ENCODE measurements around the gene BPIFB1. TPM values are rescaled to one million over a fixed set of nuclear protein-coding genes. Genes with fewer than 3 reads are reported as not detected.

Gene BPIFB1
- total and polyA plus RNA-seq, 3 experiments from 2014 or later: not detected

DNA sequence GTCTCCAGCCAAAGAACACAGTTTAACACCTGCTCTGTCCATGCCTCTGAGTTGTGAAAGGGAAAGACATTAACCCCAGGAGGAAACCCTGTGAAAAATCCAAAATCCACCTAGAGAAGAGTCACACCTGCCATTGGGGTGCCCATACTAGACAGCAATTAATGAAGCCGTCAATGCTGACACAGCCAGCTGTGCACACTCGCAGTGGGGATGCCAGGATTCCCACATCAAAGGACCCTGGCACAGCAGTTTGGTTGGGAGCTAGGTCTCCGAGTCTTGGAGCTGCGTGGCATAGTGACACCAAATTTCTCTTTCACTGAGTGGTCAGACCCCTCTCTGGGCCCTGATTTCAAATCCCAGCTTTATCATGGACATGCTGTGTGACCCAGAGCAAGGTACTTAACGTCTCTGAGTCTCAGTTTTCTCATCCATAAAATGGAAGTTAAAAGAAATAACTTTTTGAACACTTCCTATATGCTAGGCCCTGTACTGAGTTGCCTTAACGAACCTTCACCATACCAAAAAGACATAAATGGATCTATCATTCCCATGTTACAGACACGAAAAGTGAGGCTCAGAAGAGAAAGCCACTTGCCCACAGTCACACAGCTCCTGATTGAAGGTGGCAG, 30.8 kb downstream of the BPIFB1 start:
- Histone ChIP-seq H3K27ac (ENCODE audit: low read depth, low read length) (no peak overlapping the region), H3K9me3 (ENCODE audit: low read length) (no peaks in the 10 kb centered on the region), H3K4me1 (ENCODE audit: insufficient read depth, low read length) (no peaks in the 10 kb centered on the region), H3K27me3 (ENCODE audit: insufficient read depth, low read length, poor library complexity, severe bottlenecking) (peaks cover 6% of the 10 kb centered on the region), H3K36me3 (ENCODE audit: insufficient read depth, low read length) (no peaks in the 10 kb centered on the region), H3K4me3 (ENCODE audit: low read length) (no peak overlapping the region)
- no peak overlapping the region for H3K4me3 Mint-ChIP-seq
- CTCF ChIA-PET: interaction anchor here (1.3 kb wide), 1 partner anchor 14 kb away, joined by 5 read pairs; no protein-coding TSS in a partner anchor
- peak overlapping the region in 2 of 8 donors; percentile 38 to 72 for H3K27ac Mint-ChIP-seq
- DNase-seq: no peak
- peaks cover 13 to 26% of the 10 kb centered on the region in 2 donors for H3K27me3 Mint-ChIP-seq
- H3K36me3 Mint-ChIP-seq: no peaks in the 10 kb centered on the region
- POLR2A ChIA-PET: interaction anchor here (0.7 kb wide), 1 partner anchor 27 kb away, joined by 3 read pairs; no protein-coding TSS in a partner anchor
- H3K4me1 Mint-ChIP-seq: no peaks in the 10 kb centered on the region
- H3K9me3 Mint-ChIP-seq: no peaks in the 10 kb centered on the region

DNA sequence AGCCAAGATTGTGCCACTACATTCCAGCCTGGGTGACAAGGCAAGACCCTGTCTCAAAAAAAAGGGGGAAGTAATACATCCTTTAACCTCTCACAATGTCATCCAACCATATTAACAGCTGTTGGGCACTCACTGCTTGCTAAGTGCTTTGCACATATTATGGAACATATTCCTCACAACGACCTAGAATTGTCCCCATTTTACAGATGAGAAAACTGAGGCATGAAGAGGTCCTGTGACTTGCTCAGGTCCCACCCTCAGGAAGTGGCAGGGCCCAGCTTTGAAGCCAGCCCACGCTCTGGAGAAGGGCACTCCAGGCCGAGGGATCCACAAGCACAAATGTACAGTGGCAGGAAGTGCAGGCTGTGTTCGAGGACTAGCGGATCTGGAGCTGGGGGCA, 33.3 kb downstream of the BPIFB1 start:
- H3K27ac ChIP-seq (ENCODE audit: low read depth, low read length): no peak overlapping the region
- Mint-ChIP-seq H3K4me3 (no peak overlapping the region), H3K27ac (peak overlapping the region in 1 of 8 donors; percentile 43), H3K27me3 (peaks cover 17 to 41% of the 10 kb centered on the region in 2 donors), H3K9me3 (no peaks in the 10 kb centered on the region), H3K36me3 (no peaks in the 10 kb centered on the region), H3K4me1 (no peaks in the 10 kb centered on the region)
- no peaks in the 10 kb centered on the region for H3K36me3 ChIP-seq (ENCODE audit: insufficient read depth, low read length)
- peaks cover 6% of the 10 kb centered on the region for H3K27me3 ChIP-seq (ENCODE audit: insufficient read depth, low read length, poor library complexity, severe bottlenecking)
- H3K4me3 ChIP-seq (ENCODE audit: low read length): no peak overlapping the region
- no peaks in the 10 kb centered on the region for H3K4me1 ChIP-seq (ENCODE audit: insufficient read depth, low read length)
- no peaks in the 10 kb centered on the region for H3K9me3 ChIP-seq (ENCODE audit: low read length)
- ChIA-PET CTCF (no interaction called here), POLR2A (no interaction called here)
- no peak for DNase-seq

DNA sequence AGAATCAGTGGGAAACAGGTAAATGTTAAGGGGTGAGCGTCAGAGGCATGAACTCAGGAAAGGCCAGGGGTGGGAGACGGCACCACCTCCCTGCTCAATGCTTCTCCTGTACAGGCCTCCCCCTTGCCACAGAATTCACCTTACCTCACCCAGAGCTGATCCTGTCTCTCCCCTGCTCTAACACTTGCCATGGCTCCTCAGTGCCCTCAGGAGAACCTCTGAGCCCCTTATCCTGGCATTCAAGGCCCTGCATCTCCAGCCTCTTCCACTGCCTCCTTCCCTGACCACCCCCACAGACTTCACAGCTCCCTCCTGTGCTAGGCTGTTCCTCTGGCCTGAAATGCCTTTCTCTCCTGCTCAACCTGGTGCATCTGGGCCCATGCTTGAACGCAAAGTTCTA, 33.9 kb downstream of the BPIFB1 start:
- Mint-ChIP-seq H3K4me3 (no peak overlapping the region), H3K27ac (peak overlapping the region in 3 of 8 donors; percentile 17 to 72 (median 31)), H3K27me3 (peaks cover 19 to 43% of the 10 kb centered on the region in 2 donors), H3K4me1 (no peaks in the 10 kb centered on the region), H3K36me3 (no peaks in the 10 kb centered on the region), H3K9me3 (no peaks in the 10 kb centered on the region)
- no peaks in the 10 kb centered on the region for H3K4me1 ChIP-seq (ENCODE audit: insufficient read depth, low read length)
- no peak overlapping the region for H3K4me3 ChIP-seq (ENCODE audit: low read length)
- no peak overlapping the region for H3K27ac ChIP-seq (ENCODE audit: low read depth, low read length)
- H3K27me3 ChIP-seq (ENCODE audit: insufficient read depth, low read length, poor library complexity, severe bottlenecking): peaks cover 6% of the 10 kb centered on the region
- no peaks in the 10 kb centered on the region for H3K9me3 ChIP-seq (ENCODE audit: low read length)
- ChIA-PET POLR2A (no interaction called here), CTCF (no interaction called here)
- no peak for DNase-seq
- H3K36me3 ChIP-seq (ENCODE audit: insufficient read depth, low read length): no peaks in the 10 kb centered on the region

DNA sequence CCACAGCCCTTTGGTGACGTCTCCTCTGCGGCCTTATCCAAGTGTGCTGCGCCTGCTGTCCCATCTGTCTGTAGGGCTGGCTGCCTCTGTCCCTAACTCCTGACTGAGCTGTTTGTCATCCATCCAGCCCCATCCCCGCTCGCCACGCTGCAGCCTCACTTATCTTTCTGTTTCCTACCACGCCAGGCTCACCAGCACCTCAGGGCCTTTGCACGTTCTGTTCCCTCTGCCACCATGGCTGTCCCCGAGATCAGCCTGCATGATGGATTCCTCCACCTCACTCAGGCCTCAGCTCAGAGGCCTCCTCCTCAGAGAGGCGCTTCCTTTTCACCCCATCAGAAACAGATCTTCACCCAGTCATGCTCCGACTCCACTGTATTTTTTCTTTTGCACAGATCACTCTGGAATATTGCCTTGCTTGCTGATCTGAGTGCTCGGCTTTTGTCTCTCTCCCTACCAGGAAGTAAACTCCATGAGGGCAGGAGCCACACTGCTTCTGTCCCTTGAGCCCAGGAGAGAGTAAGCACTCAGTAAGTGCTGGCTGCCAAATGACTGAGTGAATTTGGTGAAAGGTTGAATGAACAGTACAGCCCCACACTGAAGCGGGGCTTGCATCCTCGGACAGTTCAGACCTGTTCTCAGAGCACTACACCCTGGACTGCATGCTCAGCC, 34.5 kb downstream of the BPIFB1 start:
- CTCF ChIA-PET: no interaction called here
- no peak overlapping the region for H3K27ac Mint-ChIP-seq
- H3K4me1 ChIP-seq (ENCODE audit: insufficient read depth, low read length): no peaks in the 10 kb centered on the region
- no peaks in the 10 kb centered on the region for H3K36me3 Mint-ChIP-seq
- H3K4me1 Mint-ChIP-seq: no peaks in the 10 kb centered on the region
- H3K27ac ChIP-seq (ENCODE audit: low read depth, low read length): no peak overlapping the region
- no peak overlapping the region for H3K4me3 Mint-ChIP-seq
- H3K36me3 ChIP-seq (ENCODE audit: insufficient read depth, low read length): no peaks in the 10 kb centered on the region
- H3K9me3 Mint-ChIP-seq: no peaks in the 10 kb centered on the region
- peaks cover 6% of the 10 kb centered on the region for H3K27me3 ChIP-seq (ENCODE audit: insufficient read depth, low read length, poor library complexity, severe bottlenecking)
- POLR2A ChIA-PET: no interaction called here
- no peak overlapping the region for H3K4me3 ChIP-seq (ENCODE audit: low read length)
- peaks cover 19 to 48% of the 10 kb centered on the region in 2 donors for H3K27me3 Mint-ChIP-seq
- no peaks in the 10 kb centered on the region for H3K9me3 ChIP-seq (ENCODE audit: low read length)
- DNase-seq: no peak

DNA sequence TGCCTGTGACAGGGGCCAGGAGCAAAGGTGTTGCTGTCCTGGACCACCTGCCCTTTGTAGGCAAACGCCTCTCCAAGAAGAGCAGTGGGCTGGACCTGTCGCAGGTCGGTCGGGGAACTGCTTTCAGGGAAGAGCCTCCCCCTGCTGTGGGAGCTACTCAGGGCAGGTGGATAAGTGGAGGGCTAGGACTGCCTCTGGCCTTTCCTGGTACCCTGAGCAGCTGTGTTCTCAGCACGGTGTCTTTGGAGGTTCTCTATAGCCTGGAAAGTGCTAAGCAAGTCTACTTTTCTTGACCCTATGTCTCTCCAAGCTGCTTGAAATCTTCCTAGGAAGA, 35.0 kb downstream of the BPIFB1 start:
- no peak overlapping the region for H3K27ac Mint-ChIP-seq
- ChIA-PET CTCF (no interaction called here), POLR2A (no interaction called here)
- H3K4me1 Mint-ChIP-seq: no peaks in the 10 kb centered on the region
- peaks cover 6% of the 10 kb centered on the region for H3K27me3 ChIP-seq (ENCODE audit: insufficient read depth, low read length, poor library complexity, severe bottlenecking)
- H3K36me3 ChIP-seq (ENCODE audit: insufficient read depth, low read length): no peaks in the 10 kb centered on the region
- H3K4me3 ChIP-seq (ENCODE audit: low read length): no peak overlapping the region
- no peaks in the 10 kb centered on the region for H3K9me3 Mint-ChIP-seq
- H3K27ac ChIP-seq (ENCODE audit: low read depth, low read length): no peak overlapping the region
- H3K4me3 Mint-ChIP-seq: no peak overlapping the region
- peaks cover 18 to 50% of the 10 kb centered on the region in 2 donors for H3K27me3 Mint-ChIP-seq
- DNase-seq: no peak
- H3K36me3 Mint-ChIP-seq: no peaks in the 10 kb centered on the region
- H3K4me1 ChIP-seq (ENCODE audit: insufficient read depth, low read length): no peaks in the 10 kb centered on the region
- no peaks in the 10 kb centered on the region for H3K9me3 ChIP-seq (ENCODE audit: low read length)

DNA sequence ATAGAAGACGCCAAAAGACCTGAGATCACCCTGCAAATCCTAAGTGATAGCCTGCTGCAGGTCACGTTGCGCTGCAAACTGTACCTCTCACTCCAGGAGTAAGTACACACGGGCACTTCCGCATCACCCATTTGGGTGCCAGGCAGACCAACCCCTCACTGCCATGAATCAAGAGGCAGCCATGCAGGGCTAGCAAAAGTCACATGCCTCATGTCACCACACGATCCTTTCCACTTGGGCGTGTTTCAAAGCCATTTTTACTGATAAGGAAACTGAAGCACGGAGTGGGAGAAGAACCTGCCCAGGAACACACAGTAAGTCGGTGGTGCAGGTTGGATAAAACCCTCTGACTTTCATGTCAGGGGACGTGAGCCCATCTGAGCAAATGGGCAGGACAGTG, 37.0 kb downstream of the BPIFB1 start:
- H3K27me3 Mint-ChIP-seq: peaks cover 18 to 60% of the 10 kb centered on the region in 2 donors
- ChIA-PET POLR2A (no interaction called here), CTCF (no interaction called here)
- Histone ChIP-seq H3K4me3 (ENCODE audit: low read length) (no peak overlapping the region), H3K27ac (ENCODE audit: low read depth, low read length) (no peak overlapping the region), H3K27me3 (ENCODE audit: insufficient read depth, low read length, poor library complexity, severe bottlenecking) (peaks cover 6% of the 10 kb centered on the region), H3K4me1 (ENCODE audit: insufficient read depth, low read length) (no peaks in the 10 kb centered on the region), H3K36me3 (ENCODE audit: insufficient read depth, low read length) (no peaks in the 10 kb centered on the region), H3K9me3 (ENCODE audit: low read length) (no peaks in the 10 kb centered on the region)
- H3K36me3 Mint-ChIP-seq: no peaks in the 10 kb centered on the region
- DNase-seq: no peak
- H3K4me1 Mint-ChIP-seq: no peaks in the 10 kb centered on the region
- no peak overlapping the region for H3K4me3 Mint-ChIP-seq
- H3K27ac Mint-ChIP-seq: peak overlapping the region in 1 of 8 donors; percentile 8
- peaks cover 0 to 1% (median 0%) of the 10 kb centered on the region in 5 donors for H3K9me3 Mint-ChIP-seq

DNA sequence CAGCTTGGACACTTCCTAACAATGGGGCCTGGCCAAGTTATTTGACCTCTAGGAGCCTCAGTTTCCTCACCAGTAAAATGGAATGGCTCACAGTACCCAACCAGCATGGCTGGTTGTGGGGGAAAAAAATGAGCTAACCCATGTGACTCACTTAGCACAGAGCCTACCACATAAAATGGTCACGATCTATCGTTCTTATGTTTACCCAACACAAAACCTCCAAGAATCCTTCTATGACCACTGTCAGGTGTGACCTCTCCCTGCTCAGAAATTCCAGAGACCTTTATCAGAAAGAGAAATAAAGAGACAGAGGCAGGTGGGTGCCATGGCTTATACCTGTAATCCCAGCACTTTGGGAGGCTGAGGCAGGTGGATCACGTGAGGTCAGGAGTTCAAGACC, 39.4 kb downstream of the BPIFB1 start:
- Mint-ChIP-seq H3K4me1 (no peaks in the 10 kb centered on the region), H3K27ac (no peak overlapping the region), H3K9me3 (peaks cover 0 to 1% (median 0%) of the 10 kb centered on the region in 5 donors), H3K4me3 (no peak overlapping the region), H3K27me3 (peaks cover 13 to 65% of the 10 kb centered on the region in 2 donors), H3K36me3 (no peaks in the 10 kb centered on the region)
- no peak overlapping the region for H3K27ac ChIP-seq (ENCODE audit: low read depth, low read length)
- no peaks in the 10 kb centered on the region for H3K36me3 ChIP-seq (ENCODE audit: insufficient read depth, low read length)
- H3K4me1 ChIP-seq (ENCODE audit: insufficient read depth, low read length): no peaks in the 10 kb centered on the region
- no peaks in the 10 kb centered on the region for H3K9me3 ChIP-seq (ENCODE audit: low read length)
- ChIA-PET POLR2A (no interaction called here), CTCF (no interaction called here)
- no peak for DNase-seq
- H3K4me3 ChIP-seq (ENCODE audit: low read length): no peak overlapping the region
- H3K27me3 ChIP-seq (ENCODE audit: insufficient read depth, low read length, poor library complexity, severe bottlenecking): peaks cover 5% of the 10 kb centered on the region

DNA sequence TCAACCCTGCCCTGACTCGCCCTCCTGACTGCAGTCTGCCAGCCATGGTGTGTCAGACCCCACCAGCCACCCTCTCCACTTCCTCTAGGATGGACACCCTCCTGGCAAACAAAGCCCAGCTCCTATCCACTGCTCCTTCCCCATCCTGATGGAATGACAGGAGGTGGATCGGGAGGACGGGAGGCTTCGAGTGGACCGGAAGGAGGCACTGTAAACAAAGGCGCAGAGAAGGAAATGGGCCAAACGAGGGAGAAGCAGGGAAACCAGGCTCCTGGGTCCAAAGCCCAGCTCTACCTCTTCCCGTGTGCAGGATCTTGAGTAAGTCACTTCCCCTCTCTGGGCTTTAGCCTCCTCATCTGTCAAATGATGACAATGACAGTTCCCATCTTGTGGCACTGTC, 40.2 kb downstream of the BPIFB1 start:
- Histone ChIP-seq H3K27me3 (ENCODE audit: insufficient read depth, low read length, poor library complexity, severe bottlenecking) (no peaks in the 10 kb centered on the region), H3K4me3 (ENCODE audit: low read length) (no peak overlapping the region), H3K4me1 (ENCODE audit: insufficient read depth, low read length) (no peaks in the 10 kb centered on the region), H3K27ac (ENCODE audit: low read depth, low read length) (no peak overlapping the region), H3K9me3 (ENCODE audit: low read length) (no peaks in the 10 kb centered on the region), H3K36me3 (ENCODE audit: insufficient read depth, low read length) (no peaks in the 10 kb centered on the region)
- Mint-ChIP-seq H3K9me3 (peaks cover 0 to 1% (median 0%) of the 10 kb centered on the region in 5 donors), H3K36me3 (no peaks in the 10 kb centered on the region), H3K27me3 (peaks cover 11 to 68% of the 10 kb centered on the region in 2 donors), H3K27ac (no peak overlapping the region), H3K4me3 (no peak overlapping the region), H3K4me1 (no peaks in the 10 kb centered on the region)
- no peak for DNase-seq
- ChIA-PET POLR2A (no interaction called here), CTCF (no interaction called here)

Measured in CD8-positive, alpha-beta memory T cell (primary cell).